Measurements from ENCODE around the gene KPRP.

Gene KPRP, protein sequence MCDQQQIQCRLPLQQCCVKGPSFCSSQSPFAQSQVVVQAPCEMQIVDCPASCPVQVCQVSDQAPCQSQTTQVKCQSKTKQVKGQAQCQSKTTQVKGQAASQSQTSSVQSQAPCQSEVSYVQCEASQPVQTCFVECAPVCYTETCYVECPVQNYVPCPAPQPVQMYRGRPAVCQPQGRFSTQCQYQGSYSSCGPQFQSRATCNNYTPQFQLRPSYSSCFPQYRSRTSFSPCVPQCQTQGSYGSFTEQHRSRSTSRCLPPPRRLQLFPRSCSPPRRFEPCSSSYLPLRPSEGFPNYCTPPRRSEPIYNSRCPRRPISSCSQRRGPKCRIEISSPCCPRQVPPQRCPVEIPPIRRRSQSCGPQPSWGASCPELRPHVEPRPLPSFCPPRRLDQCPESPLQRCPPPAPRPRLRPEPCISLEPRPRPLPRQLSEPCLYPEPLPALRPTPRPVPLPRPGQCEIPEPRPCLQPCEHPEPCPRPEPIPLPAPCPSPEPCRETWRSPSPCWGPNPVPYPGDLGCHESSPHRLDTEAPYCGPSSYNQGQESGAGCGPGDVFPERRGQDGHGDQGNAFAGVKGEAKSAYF

DNA sequence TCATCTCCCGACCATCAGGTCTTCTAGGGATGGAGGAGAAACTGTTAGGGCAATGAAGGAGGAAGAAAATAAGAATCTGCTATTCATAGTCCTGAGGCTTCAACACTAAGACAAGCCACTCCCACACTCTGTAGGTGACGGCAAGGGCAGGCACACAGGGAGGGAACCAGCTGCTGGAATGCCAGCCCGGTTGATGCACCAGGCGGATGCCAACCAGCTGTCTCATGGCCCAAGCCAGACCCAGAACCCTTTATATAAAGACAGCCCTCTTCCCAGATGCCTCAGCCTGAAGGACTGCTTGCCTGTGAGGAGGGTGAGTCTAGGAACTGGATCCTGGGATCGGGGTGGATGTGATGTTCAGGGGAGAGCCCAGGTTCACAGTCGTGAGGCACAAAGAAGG, at the start of gene KPRP:
Gene KPRP, plus strand, starts transcription at position 279 of the 400 bp plus-strand sequence. CDS start 1,564 bp downstream, outside the sequence.
- no peak for DNase-seq

DNA sequence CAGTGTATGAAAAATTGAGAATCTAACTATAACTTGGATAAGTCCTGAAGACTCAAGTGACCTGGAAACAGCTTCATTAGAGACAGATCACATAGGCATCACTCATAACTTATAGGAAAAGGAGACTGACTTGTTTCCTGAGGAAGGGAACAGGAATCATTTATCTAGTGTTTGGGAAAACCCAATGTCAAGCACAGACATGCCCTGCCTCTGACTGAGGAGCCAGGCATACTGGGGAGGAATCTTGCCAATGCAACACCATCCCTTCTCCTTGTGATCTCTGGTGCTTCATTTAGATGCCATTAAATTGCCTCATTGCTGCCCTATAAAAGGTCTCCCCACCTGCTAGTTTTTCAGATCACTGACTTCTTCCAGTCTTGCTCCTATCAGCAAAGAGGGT, 39.6 kb upstream of the KPRP start:
- no peak for DNase-seq

DNA sequence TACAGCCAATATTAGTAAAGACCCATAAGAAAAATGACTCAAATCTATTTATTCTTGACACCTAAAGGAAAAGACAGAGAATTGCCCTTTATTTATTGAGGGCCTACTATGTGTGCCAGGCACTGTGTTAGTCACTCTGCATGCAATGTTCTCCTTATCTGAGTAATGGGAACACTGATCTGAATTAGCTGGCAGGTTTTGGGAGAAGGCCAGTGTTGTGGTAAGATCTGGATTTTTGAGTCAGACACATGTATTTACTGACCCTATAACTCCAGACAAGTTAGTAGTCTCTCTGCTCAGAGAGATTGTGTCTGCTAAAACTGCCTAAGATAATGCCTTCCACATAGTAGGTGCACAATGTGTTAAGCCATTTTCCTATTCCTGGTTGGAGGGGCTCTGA, 32.6 kb upstream of the KPRP start:
- no peak for DNase-seq

DNA sequence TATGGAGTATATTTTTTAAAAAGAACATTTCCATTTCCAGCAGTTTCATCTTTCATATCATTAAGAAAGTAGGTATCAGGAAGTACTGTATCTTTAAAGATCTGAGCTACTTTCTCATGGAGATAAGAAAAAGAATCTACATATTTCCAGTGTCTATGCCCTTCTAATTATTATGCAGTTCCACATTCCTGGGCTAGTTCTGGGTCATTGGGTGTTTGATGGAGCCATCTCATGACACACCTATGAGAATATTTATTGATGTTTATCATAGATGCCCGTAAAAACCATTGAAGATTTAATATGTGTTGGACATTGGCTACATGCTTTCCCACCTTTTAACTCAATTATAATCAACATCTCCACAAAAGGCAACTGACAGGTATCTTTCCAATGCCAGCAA, 28.8 kb upstream of the KPRP start:
- DNase-seq: no peak

DNA sequence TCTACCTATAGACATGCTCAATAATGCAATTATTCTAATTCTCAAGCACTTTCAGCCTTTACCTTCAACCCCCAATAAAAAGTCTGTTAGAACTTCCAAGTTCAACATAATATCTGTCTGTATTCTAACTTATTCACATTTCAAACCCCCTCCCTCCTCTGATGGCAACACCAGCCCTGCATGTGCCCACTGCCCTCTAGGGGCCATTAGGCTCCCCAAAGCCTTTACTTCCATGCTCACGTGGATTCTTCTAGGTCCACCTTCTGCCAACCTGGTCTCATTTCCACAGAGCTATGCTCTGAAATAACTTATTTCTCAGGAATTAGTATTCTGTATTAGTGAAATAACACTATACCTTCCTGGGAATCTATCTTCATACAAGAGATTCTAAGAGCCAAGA, 22.2 kb upstream of the KPRP start:
- no peak for DNase-seq

DNA sequence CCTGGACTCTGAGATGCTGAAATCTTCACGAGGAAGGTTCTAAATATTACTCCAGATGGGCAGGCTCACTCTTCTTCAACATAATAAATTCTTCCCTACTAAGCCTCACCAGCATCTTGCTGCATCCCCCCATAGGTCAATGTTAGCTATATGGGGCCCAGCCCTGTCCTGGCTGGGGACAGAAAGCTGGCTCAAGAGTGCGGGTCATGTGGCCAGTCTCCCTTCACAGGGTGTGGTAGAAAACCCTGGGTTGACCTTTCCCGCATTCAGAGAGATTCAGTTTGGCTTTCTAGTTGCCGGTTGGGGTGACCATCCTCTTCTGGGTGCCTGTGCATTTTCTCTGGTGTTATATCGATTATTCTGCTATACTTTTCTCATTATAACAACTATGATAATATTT, 19.8 kb upstream of the KPRP start:
- no peak for DNase-seq

DNA sequence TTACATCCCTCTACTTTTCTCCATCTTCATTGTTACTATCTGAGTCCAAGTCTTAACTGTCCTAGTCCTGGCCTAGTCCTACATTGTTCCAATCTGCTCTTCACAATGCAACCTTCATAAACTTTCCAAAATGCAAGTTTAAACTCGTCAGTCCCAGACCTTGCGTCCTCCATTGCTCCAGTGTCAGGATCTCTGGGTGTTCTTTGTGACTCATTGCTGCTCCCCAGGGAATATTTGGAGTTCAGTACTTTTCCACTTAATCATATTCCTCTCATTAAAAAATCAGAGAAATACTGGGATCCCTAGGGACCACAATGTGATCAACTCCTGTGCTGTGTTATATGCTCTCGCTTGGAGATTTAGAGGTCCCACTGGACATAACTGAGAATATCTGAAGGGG, 18.0 kb upstream of the KPRP start:
- no peak for DNase-seq

DNA sequence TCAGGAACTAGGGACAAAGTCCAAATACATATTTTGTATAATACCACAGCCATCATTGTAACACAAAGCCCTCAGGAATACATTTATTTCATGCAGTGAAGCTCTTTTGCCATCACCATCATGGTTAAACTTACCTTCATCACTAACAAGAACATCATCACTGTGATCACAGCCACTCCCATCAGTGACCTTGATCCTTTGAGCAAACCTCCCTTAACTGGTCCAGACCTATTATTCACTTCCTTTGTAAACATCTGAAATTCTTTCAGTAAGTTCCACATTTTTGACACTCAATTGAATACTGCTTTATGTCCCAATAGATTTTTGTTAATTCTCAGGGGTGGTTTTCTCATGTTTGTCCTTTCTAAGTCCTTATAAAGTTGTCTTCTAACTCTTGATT, 16.2 kb upstream of the KPRP start:
- no peak for DNase-seq

DNA sequence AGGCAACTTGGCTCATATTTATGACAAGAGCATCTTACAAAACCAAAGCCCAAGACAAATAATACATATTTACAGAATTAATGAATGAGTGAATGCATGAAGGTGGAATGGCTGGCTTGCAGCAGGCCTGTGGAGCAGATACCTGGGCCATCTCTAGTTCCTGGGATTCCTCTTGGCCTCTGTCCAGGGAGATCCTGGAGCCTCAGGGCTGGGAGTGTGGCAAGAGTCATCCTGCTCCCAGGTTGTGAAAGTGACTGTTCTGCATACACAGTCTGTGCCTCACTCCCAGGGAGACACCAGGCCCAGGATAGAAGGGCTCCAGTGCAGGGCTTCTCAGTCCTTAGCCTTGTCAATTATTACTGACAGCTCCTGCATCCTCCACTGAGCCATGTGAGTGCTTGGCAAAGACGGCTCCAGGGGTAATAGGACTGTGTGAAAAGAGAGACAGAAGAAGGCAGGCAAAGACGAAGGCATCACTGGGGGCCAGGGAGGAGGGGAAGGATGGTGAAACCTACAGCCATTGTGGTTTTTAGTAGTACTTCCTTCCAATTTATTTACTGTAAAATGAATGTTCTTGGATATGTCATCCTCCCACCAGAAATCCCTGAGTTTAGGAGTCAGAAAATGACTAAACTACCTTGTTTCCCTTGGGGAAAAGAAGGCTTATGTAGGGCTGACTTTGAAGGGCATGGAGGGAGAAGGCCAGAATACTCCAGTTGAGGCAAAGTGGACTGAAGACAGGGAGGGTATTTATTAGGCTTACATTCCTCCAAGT, 14.3 kb upstream of the KPRP start:
- DNase-seq: no peak

DNA sequence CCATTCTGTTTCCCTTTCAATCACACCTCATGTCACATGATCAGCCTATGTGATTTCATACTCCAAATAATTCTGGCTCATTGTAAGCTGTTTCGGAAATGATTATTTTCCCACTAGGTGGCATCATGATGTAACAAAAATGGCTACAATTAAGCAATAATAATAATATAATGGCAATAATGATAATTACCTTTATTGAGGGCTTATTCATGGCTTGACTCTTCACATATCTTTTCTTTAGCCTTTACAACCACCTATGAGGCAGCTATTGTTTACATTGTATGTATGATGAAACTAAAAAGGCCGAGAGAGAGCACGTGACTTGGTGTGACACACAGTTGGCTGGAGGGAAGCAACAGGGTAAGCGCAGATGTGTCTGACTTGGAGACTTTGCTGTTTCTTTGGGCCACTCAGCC, 12.5 kb upstream of the KPRP start:
- DNase-seq: no peak

DNA sequence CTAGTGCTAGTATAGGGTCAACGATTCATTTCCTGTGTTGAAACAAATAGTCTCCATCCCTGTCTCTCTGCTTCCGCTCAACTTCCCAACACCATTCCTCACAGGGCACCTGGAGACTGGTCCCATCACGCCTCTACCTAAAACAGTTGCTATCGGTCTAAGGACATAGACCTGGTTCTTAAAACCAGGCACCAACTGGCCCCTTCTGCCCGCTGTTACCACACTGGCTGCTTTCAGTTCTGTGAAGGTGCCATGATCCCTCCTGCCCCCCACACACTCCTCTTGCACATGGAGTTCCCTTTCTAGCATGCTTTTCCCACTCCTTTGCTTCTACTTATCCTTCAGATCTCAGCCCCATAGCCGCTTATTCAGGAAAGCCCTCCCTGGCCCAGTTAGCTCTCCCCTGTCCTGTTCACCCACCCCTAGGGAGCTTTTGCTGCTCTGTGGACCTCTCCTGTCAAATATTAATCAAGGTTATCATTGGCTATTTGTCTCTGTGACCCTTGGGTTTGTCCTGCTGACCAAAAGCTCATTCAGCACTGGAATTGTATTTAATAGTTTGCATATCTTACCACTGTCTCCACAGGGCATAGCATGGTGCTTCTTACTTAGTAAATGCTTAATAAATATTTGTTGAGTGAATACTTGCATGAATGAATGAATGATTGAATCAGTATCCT, 11.9 kb upstream of the KPRP start:
- no peak for DNase-seq

DNA sequence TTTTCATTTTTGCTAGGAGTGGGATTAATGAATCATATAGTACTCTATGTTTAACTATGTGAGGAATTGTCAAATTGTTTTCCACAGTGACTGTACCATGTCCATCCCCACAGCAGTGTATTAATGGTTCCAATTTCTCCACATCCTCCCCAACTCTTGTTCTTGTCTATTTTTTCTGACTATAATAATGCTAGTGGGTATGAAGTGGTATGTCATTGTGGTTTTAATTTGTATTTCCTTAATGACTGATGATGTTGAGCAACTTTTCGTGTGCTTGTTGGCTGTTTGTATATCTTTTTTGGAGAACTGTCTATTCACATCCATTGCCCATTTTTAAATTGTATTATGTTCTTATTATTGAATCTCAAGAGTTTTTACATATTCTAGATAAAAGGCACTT, 10.0 kb upstream of the KPRP start:
- no peak for DNase-seq

DNA sequence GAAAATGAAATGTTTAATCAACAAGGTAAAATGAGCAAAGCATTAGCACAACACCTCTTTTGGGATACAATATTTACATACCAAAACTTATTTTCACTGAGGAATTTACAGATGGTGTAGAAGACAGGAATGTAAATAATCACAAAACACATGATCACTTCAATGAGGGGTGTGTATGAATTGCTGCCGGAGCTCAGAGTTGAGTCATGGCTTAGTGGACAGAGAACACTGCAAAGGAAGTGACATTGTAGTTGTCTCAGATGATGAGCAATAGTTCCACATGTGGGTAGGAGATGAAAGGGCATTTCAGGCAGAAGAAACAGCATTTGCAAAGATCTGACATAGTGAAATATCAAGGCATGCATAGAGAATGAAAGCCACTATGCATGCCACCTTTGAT, 5.6 kb upstream of the KPRP start:
- no peak for DNase-seq

DNA sequence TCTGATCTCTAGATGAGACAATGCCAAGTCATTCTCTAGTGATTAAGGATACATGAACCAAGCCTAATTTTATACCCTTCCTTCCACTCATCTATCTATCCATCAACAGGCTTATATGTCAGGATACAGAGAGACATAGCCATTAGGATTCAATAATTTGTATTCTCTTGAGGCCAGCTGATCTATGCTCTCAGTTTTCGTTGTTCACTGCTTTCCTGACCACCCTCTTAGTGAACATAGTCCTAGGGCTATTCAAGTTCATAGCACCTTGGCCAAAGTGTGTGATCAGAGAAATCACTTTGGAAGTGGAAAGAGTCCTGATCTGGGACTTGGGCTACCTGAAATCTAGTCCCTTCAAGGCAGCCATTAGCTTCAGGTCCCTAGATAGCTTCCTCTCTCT, 4.2 kb upstream of the KPRP start:
- DNase-seq: no peak

DNA sequence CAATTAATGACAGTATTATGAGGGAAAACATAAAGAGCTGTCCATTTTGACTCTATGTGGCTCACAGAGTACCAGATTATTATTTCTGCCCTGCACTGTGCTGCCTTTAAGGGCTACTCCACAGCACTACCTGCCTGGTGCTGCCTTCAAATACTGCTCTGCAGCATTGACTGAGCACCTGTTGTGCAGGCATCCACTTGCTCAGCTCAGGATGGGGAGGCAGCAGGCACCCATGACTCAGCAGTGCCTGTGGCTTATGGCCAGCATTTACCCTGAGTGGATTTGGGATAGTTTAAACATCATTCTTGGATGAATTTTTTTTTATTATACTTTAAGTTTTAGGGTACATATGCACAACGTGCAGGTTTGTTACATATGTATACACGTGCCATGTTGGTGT, 953 bp upstream of the KPRP start:
- DNase-seq: no peak

DNA sequence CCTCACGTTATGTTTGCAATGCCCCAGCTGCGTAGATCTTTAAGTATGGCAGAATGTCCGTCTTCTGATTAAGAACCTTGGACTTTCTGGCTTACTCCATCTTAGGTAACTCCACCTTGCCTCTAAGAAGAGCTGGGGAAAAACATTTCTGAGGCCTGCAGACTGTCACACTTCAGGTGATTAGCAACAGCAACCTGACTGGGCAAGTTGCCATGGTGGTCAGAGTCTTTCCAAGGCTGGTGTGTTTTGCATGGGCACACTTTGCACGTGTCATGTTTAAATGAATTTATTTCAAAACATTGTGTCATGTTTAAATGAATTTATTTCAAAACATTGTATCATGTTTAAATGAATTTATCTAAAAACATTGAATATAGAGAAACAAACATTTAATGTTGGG, 811 bp downstream of the KPRP start:
- no peak for DNase-seq

DNA sequence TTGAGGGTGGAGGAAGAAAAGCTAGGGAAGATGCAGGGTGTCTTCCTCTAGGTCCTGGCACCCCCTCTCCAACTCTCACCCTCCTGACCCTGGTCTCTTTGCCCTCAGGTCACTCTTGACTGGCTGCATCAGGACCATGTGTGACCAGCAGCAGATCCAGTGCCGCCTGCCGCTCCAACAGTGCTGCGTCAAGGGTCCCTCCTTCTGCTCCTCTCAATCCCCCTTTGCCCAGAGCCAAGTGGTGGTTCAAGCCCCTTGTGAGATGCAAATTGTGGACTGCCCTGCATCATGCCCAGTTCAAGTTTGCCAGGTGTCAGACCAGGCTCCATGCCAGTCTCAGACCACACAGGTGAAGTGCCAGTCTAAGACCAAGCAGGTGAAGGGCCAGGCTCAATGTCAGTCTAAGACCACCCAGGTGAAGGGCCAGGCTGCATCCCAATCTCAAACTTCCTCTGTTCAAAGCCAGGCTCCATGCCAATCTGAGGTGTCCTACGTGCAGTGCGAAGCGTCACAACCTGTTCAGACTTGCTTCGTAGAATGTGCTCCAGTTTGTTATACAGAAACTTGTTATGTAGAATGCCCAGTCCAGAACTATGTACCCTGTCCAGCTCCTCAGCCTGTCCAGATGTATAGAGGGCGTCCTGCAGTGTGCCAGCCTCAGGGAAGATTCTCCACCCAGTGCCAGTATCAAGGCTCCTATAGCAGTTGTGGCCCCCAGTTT, 1.8 kb downstream of the KPRP start:
- no peak for DNase-seq

DNA sequence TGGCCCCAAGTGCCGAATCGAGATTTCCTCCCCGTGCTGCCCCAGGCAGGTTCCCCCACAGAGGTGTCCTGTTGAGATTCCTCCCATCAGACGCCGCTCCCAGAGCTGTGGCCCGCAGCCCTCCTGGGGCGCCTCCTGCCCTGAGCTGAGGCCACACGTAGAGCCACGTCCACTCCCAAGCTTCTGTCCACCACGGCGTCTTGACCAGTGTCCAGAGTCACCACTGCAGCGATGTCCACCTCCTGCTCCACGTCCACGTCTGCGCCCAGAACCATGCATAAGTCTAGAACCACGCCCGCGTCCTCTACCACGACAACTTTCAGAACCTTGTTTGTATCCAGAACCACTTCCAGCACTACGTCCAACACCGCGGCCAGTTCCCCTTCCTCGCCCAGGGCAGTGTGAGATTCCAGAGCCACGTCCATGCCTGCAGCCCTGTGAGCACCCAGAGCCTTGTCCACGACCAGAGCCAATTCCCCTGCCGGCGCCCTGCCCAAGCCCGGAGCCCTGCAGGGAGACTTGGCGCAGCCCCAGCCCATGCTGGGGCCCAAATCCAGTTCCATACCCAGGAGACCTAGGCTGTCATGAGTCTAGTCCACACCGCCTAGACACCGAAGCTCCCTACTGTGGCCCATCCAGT, 2.8 kb downstream of the KPRP start:
- DNase-seq: no peak

DNA sequence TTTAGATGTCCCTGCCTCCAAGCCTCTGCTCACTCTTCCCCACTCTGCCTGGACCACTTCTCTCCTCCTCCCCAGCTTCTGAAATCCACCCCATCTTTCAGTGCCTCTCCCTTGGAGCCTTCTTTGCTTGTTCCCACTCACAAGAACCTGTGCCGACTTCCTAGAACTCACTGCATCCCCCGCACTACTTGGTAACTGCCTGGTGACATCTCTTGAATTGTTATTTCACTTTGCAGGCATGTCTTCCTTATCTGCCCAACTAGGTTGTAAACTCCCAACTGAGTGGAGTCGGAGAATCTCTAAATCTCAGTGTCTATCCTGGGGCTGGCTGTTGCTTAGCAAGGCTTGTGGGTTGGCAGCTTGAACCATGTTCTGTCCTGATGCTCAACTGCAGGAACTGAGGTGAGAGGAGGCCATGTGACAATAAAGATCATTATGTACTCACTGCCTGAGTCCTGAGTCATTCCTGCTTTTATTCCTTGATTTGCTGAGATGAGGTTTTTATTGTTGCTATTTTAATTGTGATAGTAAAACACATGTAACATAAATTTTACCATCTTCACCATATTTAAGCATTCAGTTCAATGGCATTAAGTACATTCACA, 3.9 kb downstream of the KPRP start:
- DNase-seq: no peak

DNA sequence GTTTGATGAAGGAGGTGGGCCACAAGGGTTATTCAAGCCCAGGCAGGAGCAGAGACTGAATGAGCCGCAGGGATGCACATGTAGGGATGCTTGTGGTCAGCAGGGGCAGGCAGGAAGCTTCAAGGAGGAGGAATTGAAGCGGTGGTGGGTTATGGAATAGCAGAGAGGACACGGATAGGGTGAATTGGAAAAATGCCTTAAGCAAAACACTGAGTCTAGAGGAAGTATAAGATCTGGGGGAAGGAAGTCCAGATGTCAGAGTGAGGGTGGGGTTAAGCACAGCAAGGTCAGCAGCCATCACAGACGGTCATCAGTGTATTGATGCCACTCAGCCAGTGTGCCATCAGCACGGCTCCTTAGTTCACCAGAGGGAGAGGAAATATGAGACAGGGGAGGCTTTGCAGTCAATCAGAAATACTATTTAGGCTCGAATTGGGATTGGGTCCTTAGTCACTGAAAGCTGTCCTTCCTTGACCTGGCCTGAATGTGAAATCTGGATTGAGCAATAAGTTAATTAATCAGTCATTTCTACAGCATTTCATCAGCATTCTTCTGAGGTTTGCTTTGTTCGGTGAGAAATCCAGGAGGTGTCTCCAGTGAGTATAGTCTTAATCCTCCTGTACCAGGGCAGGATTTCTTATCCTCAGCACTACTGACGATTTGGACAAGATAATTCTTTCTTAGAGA, 11.2 kb downstream of the KPRP start:
- DNase-seq: no peak

DNA sequence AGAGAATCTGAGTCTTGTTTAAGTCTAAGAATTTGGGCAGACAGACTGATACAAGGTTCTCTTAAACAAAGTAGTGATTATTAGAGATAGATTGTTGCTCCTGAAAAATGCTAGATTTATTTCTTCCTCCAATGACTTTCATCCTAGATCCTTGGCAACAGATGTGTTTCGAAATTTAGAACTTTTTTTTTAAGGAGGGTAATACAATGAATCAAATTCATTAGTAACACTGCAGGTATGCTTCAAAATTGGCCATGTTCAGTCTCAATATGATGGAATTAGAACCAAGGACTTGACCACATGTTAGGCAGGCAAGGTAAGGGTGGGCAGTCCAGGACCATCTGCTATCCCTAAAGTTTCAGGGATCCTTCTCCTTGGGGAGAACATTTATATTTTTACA, 12.6 kb downstream of the KPRP start:
- no peak for DNase-seq
